Tibial nerve (tissue), 4 donors: Measurements from ENCODE around the gene TP53INP2.

Experiments used
- EP300 ChIP-seq, 2 donors: sonication (generic); formaldehyde crosslinking; IDR thresholded peaks; one replicate each; pipeline ENCODE4 v1.6.1; 2017; ENCODE audit warnings: antibody characterized with exemption in 2 of 2, mild to moderate bottlenecking in 1 of 2
- POLR2A ChIP-seq, 2 donors: fragments of 450-650 bp; IDR thresholded peaks; one replicate each; pipeline ENCODE4 v1.6.1; 2017; ENCODE audit warnings: antibody characterized with exemption in 2 of 2, mild to moderate bottlenecking in 2 of 2, moderate library complexity in 2 of 2
- TF ChIP-seq, protein P1 (sequence below), 5 experiments: fragments of 200-600 bp in 3 of 5; fragments of 450-650 bp in 2 of 5; sonication (generic) in 3 of 5; IDR thresholded peaks; one replicate each; pipeline ENCODE4 v1.5.1; 2016 to 2019; ENCODE audit warnings: antibody characterized with exemption in 5 of 5, mild to moderate bottlenecking in 3 of 5, moderate library complexity in 2 of 5

DNA sequence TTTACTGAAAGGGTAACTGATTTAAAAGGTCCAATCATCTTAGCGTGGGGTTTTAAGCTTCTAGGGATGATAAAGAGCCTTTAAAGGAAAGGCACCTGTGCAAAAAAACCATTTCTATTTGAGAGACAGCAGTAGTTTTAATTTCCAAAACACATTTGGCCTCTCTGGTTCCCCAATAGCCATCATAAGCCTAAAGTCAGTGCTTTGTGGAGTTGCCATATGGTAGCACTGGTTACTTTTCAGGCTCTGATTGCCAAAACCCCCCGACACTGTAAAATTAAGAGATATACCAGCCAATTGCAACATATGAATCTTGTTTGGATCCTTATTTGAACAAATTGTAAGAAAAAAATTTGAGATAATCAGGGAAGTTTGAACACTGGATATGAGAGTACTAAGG is 44.6 kb downstream of the TP53INP2 start:
- TF ChIP-seq, protein P1, sequence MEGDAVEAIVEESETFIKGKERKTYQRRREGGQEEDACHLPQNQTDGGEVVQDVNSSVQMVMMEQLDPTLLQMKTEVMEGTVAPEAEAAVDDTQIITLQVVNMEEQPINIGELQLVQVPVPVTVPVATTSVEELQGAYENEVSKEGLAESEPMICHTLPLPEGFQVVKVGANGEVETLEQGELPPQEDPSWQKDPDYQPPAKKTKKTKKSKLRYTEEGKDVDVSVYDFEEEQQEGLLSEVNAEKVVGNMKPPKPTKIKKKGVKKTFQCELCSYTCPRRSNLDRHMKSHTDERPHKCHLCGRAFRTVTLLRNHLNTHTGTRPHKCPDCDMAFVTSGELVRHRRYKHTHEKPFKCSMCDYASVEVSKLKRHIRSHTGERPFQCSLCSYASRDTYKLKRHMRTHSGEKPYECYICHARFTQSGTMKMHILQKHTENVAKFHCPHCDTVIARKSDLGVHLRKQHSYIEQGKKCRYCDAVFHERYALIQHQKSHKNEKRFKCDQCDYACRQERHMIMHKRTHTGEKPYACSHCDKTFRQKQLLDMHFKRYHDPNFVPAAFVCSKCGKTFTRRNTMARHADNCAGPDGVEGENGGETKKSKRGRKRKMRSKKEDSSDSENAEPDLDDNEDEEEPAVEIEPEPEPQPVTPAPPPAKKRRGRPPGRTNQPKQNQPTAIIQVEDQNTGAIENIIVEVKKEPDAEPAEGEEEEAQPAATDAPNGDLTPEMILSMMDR (IDR thresholded peaks at IDR 0.05), result no peak
- TF ChIP-seq EP300 (IDR thresholded peaks at IDR 0.05) (no peak), POLR2A (IDR thresholded peaks at IDR 0.05) (no peak)
